GM12872 (cell line): ENCODE measurements around the gene AZU1.

Source experiments
- TF ChIP-seq, protein P1 (sequence below): IDR thresholded peaks from 3 replicates; pipeline ENCODE4 v1.5.1; 2011; ENCODE audit warnings: low read depth, mild to moderate bottlenecking, low read length, moderate library complexity; ENCODE audit not compliant: insufficient read depth

AZU1 gene

DNA sequence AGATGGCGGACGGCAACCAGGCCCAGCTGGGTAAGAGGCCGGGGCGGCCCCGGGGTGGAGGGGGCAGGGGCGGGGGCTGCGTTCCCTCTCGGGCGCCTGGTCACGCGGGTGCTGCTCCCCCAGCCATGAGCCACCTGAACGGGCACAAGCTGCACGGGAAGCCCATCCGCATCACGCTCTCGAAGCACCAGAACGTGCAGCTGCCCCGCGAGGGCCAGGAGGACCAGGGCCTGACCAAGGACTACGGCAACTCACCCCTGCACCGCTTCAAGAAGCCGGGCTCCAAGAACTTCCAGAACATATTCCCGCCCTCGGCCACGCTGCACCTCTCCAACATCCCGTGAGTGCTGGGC lies 19.2 kb upstream of the AZU1 start:
- TF ChIP-seq, protein P1, sequence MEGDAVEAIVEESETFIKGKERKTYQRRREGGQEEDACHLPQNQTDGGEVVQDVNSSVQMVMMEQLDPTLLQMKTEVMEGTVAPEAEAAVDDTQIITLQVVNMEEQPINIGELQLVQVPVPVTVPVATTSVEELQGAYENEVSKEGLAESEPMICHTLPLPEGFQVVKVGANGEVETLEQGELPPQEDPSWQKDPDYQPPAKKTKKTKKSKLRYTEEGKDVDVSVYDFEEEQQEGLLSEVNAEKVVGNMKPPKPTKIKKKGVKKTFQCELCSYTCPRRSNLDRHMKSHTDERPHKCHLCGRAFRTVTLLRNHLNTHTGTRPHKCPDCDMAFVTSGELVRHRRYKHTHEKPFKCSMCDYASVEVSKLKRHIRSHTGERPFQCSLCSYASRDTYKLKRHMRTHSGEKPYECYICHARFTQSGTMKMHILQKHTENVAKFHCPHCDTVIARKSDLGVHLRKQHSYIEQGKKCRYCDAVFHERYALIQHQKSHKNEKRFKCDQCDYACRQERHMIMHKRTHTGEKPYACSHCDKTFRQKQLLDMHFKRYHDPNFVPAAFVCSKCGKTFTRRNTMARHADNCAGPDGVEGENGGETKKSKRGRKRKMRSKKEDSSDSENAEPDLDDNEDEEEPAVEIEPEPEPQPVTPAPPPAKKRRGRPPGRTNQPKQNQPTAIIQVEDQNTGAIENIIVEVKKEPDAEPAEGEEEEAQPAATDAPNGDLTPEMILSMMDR = no peak

DNA sequence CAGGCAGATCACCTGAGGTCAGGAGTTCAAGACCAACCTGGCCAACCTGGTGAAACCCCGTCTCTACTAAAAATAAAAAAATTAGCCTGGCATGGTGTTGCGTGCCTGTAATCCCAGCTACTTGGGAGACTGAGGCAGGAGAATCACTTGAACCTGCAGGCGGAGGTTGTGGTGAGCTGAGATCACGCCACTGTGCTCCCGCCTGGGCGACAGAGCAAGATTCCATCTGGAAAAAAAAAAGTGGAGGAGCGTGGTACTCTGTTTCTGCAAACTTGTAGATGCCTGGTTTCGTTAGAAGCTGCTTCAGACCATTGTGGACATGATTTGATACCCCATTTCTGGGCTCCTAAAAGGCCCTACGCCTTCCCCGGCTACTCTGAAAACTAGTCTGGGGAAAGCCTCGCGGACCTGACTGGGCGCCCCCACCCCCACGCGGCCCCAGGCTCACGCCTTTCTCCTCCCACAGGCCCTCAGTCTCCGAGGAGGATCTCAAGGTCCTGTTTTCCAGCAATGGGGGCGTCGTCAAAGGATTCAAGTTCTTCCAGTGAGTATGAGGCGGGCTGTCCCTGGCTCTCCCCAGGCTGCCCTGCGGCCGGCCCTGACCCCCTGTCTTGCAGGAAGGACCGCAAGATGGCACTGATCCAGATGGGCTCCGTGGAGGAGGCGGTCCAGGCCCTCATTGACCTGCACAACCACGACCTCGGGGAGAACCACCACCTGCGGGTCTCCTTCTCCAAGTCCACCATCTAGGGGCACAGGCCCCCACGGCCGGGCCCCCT lies 17.4 kb upstream of the AZU1 start:
- TF ChIP-seq, protein P1 = no peak

DNA sequence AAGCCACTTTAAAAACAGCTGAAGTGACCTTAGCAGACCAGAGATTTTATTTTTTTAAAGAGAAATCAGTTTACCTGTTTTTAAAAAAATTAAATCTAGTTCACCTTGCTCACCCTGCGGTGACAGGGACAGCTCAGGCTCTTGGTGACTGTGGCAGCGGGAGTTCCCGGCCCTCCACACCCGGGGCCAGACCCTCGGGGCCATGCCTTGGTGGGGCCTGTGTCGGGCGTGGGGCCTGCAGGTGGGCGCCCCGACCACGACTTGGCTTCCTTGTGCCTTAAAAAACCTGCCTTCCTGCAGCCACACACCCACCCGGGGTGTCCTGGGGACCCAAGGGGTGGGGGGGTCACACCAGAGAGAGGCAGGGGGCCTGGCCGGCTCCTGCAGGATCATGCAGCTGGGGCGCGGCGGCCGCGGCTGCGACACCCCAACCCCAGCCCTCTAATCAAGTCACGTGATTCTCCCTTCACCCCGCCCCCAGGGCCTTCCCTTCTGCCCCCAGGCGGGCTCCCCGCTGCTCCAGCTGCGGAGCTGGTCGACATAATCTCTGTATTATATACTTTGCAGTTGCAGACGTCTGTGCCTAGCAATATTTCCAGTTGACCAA lies 16.7 kb upstream of the AZU1 start:
- TF ChIP-seq, protein P1 = no peak

DNA sequence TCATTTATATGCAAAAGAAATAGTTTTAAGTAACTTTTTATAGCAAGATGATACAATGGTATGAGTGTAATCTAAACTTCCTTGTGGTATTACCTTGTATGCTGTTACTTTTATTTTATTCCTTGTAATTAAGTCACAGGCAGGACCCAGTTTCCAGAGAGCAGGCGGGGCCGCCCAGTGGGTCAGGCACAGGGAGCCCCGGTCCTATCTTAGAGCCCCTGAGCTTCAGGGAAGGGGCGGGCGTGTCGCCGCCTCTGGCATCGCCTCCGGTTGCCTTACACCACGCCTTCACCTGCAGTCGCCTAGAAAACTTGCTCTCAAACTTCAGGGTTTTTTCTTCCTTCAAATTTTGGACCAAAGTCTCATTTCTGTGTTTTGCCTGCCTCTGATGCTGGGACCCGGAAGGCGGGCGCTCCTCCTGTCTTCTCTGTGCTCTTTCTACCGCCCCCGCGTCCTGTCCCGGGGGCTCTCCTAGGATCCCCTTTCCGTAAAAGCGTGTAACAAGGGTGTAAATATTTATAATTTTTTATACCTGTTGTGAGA lies 16.1 kb upstream of the AZU1 start:
- TF ChIP-seq, protein P1 = no peak

DNA sequence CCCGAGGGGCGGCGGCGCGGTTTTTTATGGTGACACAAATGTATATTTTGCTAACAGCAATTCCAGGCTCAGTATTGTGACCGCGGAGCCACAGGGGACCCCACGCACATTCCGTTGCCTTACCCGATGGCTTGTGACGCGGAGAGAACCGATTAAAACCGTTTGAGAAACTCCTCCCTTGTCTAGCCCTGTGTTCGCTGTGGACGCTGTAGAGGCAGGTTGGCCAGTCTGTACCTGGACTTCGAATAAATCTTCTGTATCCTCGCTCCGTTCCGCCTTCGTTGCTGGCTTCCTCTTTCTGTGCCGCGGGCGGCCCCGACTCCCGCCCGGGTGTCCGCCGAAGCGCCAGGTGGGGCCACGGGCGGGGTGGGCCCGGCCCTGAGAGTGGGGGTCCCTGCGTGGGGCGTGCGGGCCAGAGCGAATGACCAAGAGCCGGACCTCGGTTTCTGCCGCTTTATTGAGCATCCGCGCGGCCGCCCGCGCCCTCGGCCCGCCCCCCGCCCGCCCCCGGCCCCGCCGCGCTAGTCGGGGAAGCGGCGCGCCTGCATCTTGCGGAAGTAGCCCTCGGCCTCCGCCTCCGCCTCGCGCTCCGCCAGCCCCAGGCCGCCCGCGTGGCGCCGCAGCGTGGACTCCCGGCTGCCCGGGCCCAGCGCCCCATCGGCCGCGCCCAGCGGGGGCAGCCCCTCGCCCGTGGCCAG lies 15.4 kb upstream of the AZU1 start:
- TF ChIP-seq, protein P1 = no peak

DNA sequence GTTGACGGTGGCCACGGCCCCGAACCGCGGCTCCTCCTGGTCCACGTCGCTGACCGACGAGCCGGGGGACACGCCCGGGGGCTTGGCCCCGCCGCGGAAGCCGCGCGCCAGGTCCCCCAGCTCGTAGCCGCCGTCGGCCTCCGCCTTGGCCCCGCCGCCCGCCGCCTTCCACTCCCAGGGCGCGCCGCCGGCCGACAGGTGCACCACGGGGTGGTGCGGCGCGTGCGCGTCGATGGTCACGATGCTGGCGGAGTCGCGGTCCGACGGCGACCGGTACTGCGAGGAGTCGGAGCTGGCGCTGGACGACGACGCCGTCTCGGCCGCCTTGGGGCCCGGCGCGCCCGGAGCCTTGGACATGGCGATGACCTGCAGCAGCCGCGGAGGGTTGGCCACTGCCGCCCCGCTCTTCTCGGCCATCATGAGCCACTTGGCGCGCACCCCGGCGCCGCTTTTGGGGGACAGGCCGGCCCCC lies 14.9 kb upstream of the AZU1 start:
- TF ChIP-seq, protein P1 = no peak
